Mammary epithelial cell (primary cell): Measurements from ENCODE around the gene TMEM245.

Experiments used
- CTCF ChIP-seq, 2 donors: IDR thresholded peaks in 1 of 2; conservative IDR thresholded peaks in 1 of 2; 2 replicates each; pipeline ENCODE4 v1.5.1; 2011 to 2012; ENCODE audit warnings: inconsistent platforms in 2 of 2, low read length in 2 of 2, mild to moderate bottlenecking in 2 of 2, control low read depth in 1 of 2, low read depth in 1 of 2; ENCODE audit not compliant: insufficient read depth in 1 of 2; ENCODE audit errors: extremely low read depth in 1 of 2
- EZH2 ChIP-seq: IDR thresholded peaks from 2 replicates; pipeline ENCODE4 v1.6.1; 2012; ENCODE audit warnings: low read length, inconsistent platforms, borderline replicate concordance

- TF ChIP-seq CTCF (conservative IDR thresholded peaks at IDR 0.05 in 1 of 2, IDR thresholded peaks at IDR 0.05 in 1 of 2; ENCODE audit: extremely low read depth in 1 of 2, insufficient read depth in 1 of 2, low read depth in 1 of 2, low read length in 2 of 2), result no peak
- TF ChIP-seq EZH2, result no peak
Measured at GRCh38 chr9:109107402-109108240, 12.1 kb downstream of the TMEM245 start.
